Keratinocyte (primary cell): ENCODE results near the gene PLA2G12B. TPM values are rescaled to one million over a fixed set of nuclear protein-coding genes. Genes with fewer than 3 reads are reported as not detected.

Experiments
- DNase-seq: peaks from one replicate; pipeline ENCODE4 v3.0.0-alpha.2; 2011; ENCODE audit warnings: low read depth, missing footprints, low spot score
- FAIRE-seq: peaks from 2 replicates; lab custom pipeline; 2011; peaks lifted over from hg19 to GRCh38; lab: Jason Lieb, UNC
- H2AFZ ChIP-seq: 2 replicates; pipeline ENCODE4 v1.6.0; 2012; ENCODE audit warnings: low read length, control low read depth, inconsistent platforms; ENCODE audit not compliant: control insufficient read depth
- H3K27ac ChIP-seq: 2 replicates; pipeline ENCODE4 v1.5.1; 2011; ENCODE audit warnings: low read length; ENCODE audit not compliant: control insufficient read depth, insufficient read depth
- H3K27me3 ChIP-seq: 3 replicates; pipeline ENCODE4 v1.6.0; 2011; ENCODE audit warnings: low read length; ENCODE audit not compliant: control insufficient read depth, insufficient read depth; ENCODE audit errors: extremely low read depth
- H3K36me3 ChIP-seq, 2 experiments: 2 replicates in 1 of 2; 3 replicates in 1 of 2; pipeline ENCODE4 v1.5.1; 2011; ENCODE audit warnings: low read length in 2 of 2, mild to moderate bottlenecking in 1 of 2; ENCODE audit not compliant: control insufficient read depth in 2 of 2, insufficient read depth in 2 of 2; ENCODE audit errors: extremely low read depth in 1 of 2
- H3K4me1 ChIP-seq: 3 replicates; pipeline ENCODE4 v1.5.1; 2011; ENCODE audit warnings: low read length; ENCODE audit not compliant: control insufficient read depth, insufficient read depth; ENCODE audit errors: extremely low read depth
- H3K4me2 ChIP-seq: 3 replicates; pipeline ENCODE4 v1.6.0; 2011; ENCODE audit warnings: low read depth, low read length; ENCODE audit not compliant: control insufficient read depth, insufficient read depth; ENCODE audit errors: extremely low read depth
- H3K4me3 ChIP-seq, 3 experiments: fragments of 200-600 bp in 1 of 3; sonication (generic) in 1 of 3; 2 replicates in 2 of 3; 3 replicates in 1 of 3; pipeline ENCODE4 v1.5.1; 2011 to 2016; ENCODE audit warnings: low read length in 3 of 3, mild to moderate bottlenecking in 3 of 3, control low read depth in 2 of 3, inconsistent platforms in 1 of 3, low read depth in 1 of 3, mixed read lengths in 1 of 3, mixed run types in 1 of 3, moderate library complexity in 1 of 3; ENCODE audit not compliant: control insufficient read depth in 2 of 3, insufficient read depth in 2 of 3; ENCODE audit errors: extremely low read depth in 1 of 3
- H3K79me2 ChIP-seq: 2 replicates; pipeline ENCODE4 v1.6.0; 2012; ENCODE audit warnings: low read length; ENCODE audit not compliant: control insufficient read depth, insufficient read depth
- H3K9ac ChIP-seq: 3 replicates; pipeline ENCODE4 v1.6.0; 2011; ENCODE audit warnings: low read length; ENCODE audit not compliant: control insufficient read depth, insufficient read depth; ENCODE audit errors: extremely low read depth
- H3K9me1 ChIP-seq: 3 replicates; pipeline ENCODE4 v1.6.0; 2011; ENCODE audit warnings: low read length; ENCODE audit not compliant: control insufficient read depth, insufficient read depth; ENCODE audit errors: extremely low read depth
- H3K9me3 ChIP-seq: 2 replicates; pipeline ENCODE4 v1.5.1; 2012; ENCODE audit warnings: low read depth, low read length; ENCODE audit not compliant: control insufficient read depth
- H4K20me1 ChIP-seq: 3 replicates; pipeline ENCODE4 v1.6.0; 2011; ENCODE audit warnings: low read length; ENCODE audit not compliant: control insufficient read depth, insufficient read depth; ENCODE audit errors: extremely low read depth
- EZH2 ChIP-seq: IDR thresholded peaks from one replicate; pipeline ENCODE4 v1.6.1; 2012; ENCODE audit warnings: inconsistent platforms, mild to moderate bottlenecking, low read length, moderate library complexity
- dilution Hi-C: fragments of 300-500 bp; cut with MboI; formaldehyde crosslinking; loops from one replicate; pipeline ENCODE4 v1.7.0; 2020; ENCODE audit warnings: low sequenced_read_pairs; ENCODE audit not compliant: extremely low pct_ligation_motif_present
- polyA plus RNA-seq, 5 experiments: library from polyadenylated mRNA; depleted of rRNA in 3 of 5; stranded (reverse) in 3 of 5; stranded (forward) in 1 of 5; unstranded in 1 of 5; fragments of >200 nt; gene quantifications; 1 replicate in 1 of 5; 2 replicates in 3 of 5; 3 replicates in 1 of 5; pipeline versions ENCODE4 v1.2.1 to v1.2.3, GENCODE V29; 2011 to 2012; ENCODE audit warnings: missing spikeins in 2 of 5, low read depth in 1 of 5, low replicate concordance in 1 of 5
- TF ChIP-seq, protein P1 (sequence below), 3 experiments: IDR thresholded peaks in 1 of 3; conservative IDR thresholded peaks in 1 of 3; optimal IDR thresholded peaks in 1 of 3; 2 replicates in 2 of 3; 3 replicates in 1 of 3; pipeline versions ENCODE3 to v1.5.1; 2011; ENCODE audit warnings: low read length in 3 of 3, mild to moderate bottlenecking in 3 of 3, moderate library complexity in 2 of 3, control low read depth in 1 of 3, inconsistent platforms in 1 of 3; ENCODE audit not compliant: insufficient read depth in 2 of 3; ENCODE audit errors: extremely low read depth in 1 of 3

The PLA2G12B gene
- polyA plus RNA-seq, 1 donor (not counting 4 experiments of a cell fraction or from before 2014, with no cell fraction given), result not detected

- dilution Hi-C loops, result no loop called here
- no peaks in the 10 kb centered on the region for H3K9me1 ChIP-seq
- DNase-seq, result no peak
- H3K27ac ChIP-seq, result no peak overlapping the region
- H3K9me3 ChIP-seq, result no peaks in the 10 kb centered on the region
- no peaks in the 10 kb centered on the region for H3K27me3 ChIP-seq
- no peak overlapping the region for H3K4me3 ChIP-seq
- TF ChIP-seq EZH2, result no peak
- TF ChIP-seq, protein P1, sequence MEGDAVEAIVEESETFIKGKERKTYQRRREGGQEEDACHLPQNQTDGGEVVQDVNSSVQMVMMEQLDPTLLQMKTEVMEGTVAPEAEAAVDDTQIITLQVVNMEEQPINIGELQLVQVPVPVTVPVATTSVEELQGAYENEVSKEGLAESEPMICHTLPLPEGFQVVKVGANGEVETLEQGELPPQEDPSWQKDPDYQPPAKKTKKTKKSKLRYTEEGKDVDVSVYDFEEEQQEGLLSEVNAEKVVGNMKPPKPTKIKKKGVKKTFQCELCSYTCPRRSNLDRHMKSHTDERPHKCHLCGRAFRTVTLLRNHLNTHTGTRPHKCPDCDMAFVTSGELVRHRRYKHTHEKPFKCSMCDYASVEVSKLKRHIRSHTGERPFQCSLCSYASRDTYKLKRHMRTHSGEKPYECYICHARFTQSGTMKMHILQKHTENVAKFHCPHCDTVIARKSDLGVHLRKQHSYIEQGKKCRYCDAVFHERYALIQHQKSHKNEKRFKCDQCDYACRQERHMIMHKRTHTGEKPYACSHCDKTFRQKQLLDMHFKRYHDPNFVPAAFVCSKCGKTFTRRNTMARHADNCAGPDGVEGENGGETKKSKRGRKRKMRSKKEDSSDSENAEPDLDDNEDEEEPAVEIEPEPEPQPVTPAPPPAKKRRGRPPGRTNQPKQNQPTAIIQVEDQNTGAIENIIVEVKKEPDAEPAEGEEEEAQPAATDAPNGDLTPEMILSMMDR (optimal IDR thresholded peaks at IDR 0.05 in 1 of 3, IDR thresholded peaks at IDR 0.05 in 1 of 3, conservative IDR thresholded peaks at IDR 0.05 in 1 of 3; ENCODE audit: extremely low read depth in 1 of 3, insufficient read depth in 2 of 3, low read length in 3 of 3), result no peak
- no peak overlapping the region for H2AFZ ChIP-seq
- H3K4me2 ChIP-seq, result no peak overlapping the region
- H3K79me2 ChIP-seq, result no peaks in the 10 kb centered on the region
- no peaks in the 10 kb centered on the region for H4K20me1 ChIP-seq
- H3K9ac ChIP-seq, result no peak overlapping the region
- no peaks in the 10 kb centered on the region for H3K36me3 ChIP-seq
- H3K4me1 ChIP-seq, result no peaks in the 10 kb centered on the region
- no peak for FAIRE-seq
Observed at GRCh38 chr10:72913287-72913686, 41.3 kb downstream of the PLA2G12B start.

- no peaks in the 10 kb centered on the region for H3K79me2 ChIP-seq
- TF ChIP-seq, protein P1 (optimal IDR thresholded peaks at IDR 0.05 in 1 of 3, IDR thresholded peaks at IDR 0.05 in 1 of 3, conservative IDR thresholded peaks at IDR 0.05 in 1 of 3; ENCODE audit: extremely low read depth in 1 of 3, insufficient read depth in 2 of 3, low read length in 3 of 3), result no peak
- no peak for TF ChIP-seq EZH2
- no peaks in the 10 kb centered on the region for H3K27me3 ChIP-seq
- DNase-seq (no peak), FAIRE-seq (no peak)
- H3K4me1 ChIP-seq, result no peaks in the 10 kb centered on the region
- H3K9me3 ChIP-seq, result no peaks in the 10 kb centered on the region
- H3K9me1 ChIP-seq, result no peaks in the 10 kb centered on the region
- no peak overlapping the region for H2AFZ ChIP-seq
- no peak overlapping the region for H3K4me3 ChIP-seq
- no peak overlapping the region for H3K27ac ChIP-seq
- no peak overlapping the region for H3K4me2 ChIP-seq
- H4K20me1 ChIP-seq, result no peaks in the 10 kb centered on the region
- H3K9ac ChIP-seq, result no peak overlapping the region
- no peaks in the 10 kb centered on the region for H3K36me3 ChIP-seq
- dilution Hi-C loops, result no loop called here
Observed at GRCh38 chr10:72912736-72913135, 41.9 kb downstream of the PLA2G12B start.
